RWPE2 (cell line): ENCODE data around the gene PAPPA2.
A peak's percentile ranks its signal among the peaks of the same experiment; 100 is the strongest.

Source experiments
- ATAC-seq: fragments of 200-7000 bp; cut with Tn5 transposase; 3 replicates; pipeline ENCODE4 v1.9.1; 2021; ENCODE audit warnings: low read depth
- DNase-seq: peaks from one replicate; pipeline ENCODE4 v3.0.0-alpha.2; 2020; ENCODE audit warnings: low spot score
- H3K27ac ChIP-seq: fragments of 450-650 bp; 2 replicates; pipeline ENCODE4 v1.5.1; 2017; ENCODE audit warnings: mild to moderate bottlenecking; ENCODE audit not compliant: poor library complexity, severe bottlenecking
- H3K27me3 ChIP-seq: fragments of 250-450 bp; sonication (Bioruptor Pico); 2 replicates; pipeline ENCODE4 v1.5.1; 2021; ENCODE audit warnings: mild to moderate bottlenecking, moderate library complexity; ENCODE audit not compliant: insufficient read depth, poor library complexity, severe bottlenecking
- H3K36me3 ChIP-seq: fragments of 250-450 bp; sonication (Bioruptor Pico); 2 replicates; pipeline ENCODE4 v1.5.1; 2020; ENCODE audit warnings: low read depth, mild to moderate bottlenecking, moderate library complexity
- H3K4me1 ChIP-seq: fragments of 250-450 bp; sonication (Bioruptor Pico); 2 replicates; pipeline ENCODE4 v1.5.1; 2021; ENCODE audit warnings: mild to moderate bottlenecking, moderate library complexity; ENCODE audit not compliant: insufficient read depth, poor library complexity, severe bottlenecking
- H3K4me3 ChIP-seq: fragments of 250-450 bp; sonication (Bioruptor Pico); 2 replicates; pipeline ENCODE4 v1.5.1; 2021; ENCODE audit warnings: mild to moderate bottlenecking, moderate library complexity; ENCODE audit not compliant: severe bottlenecking
- H3K9me3 ChIP-seq: fragments of 250-450 bp; sonication (Bioruptor Pico); 2 replicates; pipeline ENCODE4 v1.5.1; 2021; ENCODE audit warnings: mild to moderate bottlenecking, moderate library complexity; ENCODE audit not compliant: severe bottlenecking
- TF ChIP-seq, protein P1 (sequence below): fragments of 450-650 bp; IDR thresholded peaks from one replicate; pipeline ENCODE4 v1.5.1; 2017; ENCODE audit warnings: mild to moderate bottlenecking, moderate library complexity; ENCODE audit not compliant: poor library complexity, severe bottlenecking

The PAPPA2 gene

GRCh38 chr1:176843352-176844297 lies 380.6 kb downstream of the PAPPA2 start:
- Histone ChIP-seq H3K36me3 (no peaks in the 10 kb centered on the region), H3K9me3 (no peaks in the 10 kb centered on the region), H3K27me3 (no peaks in the 10 kb centered on the region), H3K27ac (no peak overlapping the region), H3K4me3 (no peak overlapping the region), H3K4me1 (no peaks in the 10 kb centered on the region)
- ATAC-seq (no peak), DNase-seq (no peak)
- TF ChIP-seq, protein P1, sequence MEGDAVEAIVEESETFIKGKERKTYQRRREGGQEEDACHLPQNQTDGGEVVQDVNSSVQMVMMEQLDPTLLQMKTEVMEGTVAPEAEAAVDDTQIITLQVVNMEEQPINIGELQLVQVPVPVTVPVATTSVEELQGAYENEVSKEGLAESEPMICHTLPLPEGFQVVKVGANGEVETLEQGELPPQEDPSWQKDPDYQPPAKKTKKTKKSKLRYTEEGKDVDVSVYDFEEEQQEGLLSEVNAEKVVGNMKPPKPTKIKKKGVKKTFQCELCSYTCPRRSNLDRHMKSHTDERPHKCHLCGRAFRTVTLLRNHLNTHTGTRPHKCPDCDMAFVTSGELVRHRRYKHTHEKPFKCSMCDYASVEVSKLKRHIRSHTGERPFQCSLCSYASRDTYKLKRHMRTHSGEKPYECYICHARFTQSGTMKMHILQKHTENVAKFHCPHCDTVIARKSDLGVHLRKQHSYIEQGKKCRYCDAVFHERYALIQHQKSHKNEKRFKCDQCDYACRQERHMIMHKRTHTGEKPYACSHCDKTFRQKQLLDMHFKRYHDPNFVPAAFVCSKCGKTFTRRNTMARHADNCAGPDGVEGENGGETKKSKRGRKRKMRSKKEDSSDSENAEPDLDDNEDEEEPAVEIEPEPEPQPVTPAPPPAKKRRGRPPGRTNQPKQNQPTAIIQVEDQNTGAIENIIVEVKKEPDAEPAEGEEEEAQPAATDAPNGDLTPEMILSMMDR, result peak; percentile 66

GRCh38 chr1:176847052-176847451 lies 384.1 kb downstream of the PAPPA2 start:
- no peaks in the 10 kb centered on the region for H3K4me1 ChIP-seq
- H3K36me3 ChIP-seq, result no peaks in the 10 kb centered on the region
- ATAC-seq, result no peak
- H3K4me3 ChIP-seq, result no peak overlapping the region
- TF ChIP-seq, protein P1, result no peak
- H3K27ac ChIP-seq, result no peak overlapping the region
- DNase-seq, result no peak
- H3K27me3 ChIP-seq, result no peaks in the 10 kb centered on the region
- H3K9me3 ChIP-seq, result no peaks in the 10 kb centered on the region

DNA sequence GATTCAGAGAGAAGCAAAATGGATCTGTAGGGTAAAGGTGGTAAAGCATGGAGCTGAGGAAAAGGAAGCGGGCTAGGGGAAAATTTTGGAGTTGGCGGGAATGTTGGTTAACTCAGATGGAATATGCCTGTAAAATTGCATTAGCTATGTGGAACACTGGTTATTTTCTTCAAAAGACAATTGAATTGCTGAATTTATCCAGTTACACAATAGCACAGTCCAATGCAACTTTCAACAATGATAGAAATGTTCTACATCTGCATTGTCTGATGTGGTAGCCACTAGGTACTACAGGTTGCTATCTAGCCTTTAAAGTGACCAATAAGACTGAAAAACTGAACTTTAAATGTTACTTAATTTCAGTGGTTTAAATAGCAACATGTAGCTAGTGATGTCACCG lies 386.3 kb downstream of the PAPPA2 start:
- no peak for DNase-seq
- Histone ChIP-seq H3K4me3 (no peak overlapping the region), H3K27me3 (no peaks in the 10 kb centered on the region), H3K9me3 (no peaks in the 10 kb centered on the region), H3K36me3 (no peaks in the 10 kb centered on the region), H3K27ac (no peak overlapping the region), H3K4me1 (no peaks in the 10 kb centered on the region)
- no peak for ATAC-seq
- TF ChIP-seq, protein P1, result no peak

DNA sequence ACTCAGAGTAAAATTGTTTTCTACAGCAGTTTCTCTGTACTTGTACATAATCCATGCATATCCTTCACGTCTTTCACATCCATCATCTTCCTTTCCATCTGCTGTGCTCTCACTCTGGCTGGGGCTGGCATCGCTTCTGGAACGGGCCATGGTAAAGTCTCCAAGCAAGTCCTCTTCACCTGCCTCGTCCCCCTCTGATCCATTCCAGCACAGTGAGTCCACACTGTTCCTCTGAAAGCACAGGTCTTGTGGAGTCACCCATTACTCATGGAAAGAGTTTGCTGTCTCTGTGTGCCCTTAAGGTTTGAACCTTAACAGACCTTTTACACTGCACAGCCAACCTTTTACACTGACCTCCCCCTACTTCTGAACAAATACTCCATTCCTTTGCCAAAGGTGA lies 387.9 kb downstream of the PAPPA2 start:
- Histone ChIP-seq H3K4me3 (no peak overlapping the region), H3K36me3 (no peaks in the 10 kb centered on the region), H3K9me3 (no peaks in the 10 kb centered on the region), H3K27me3 (no peaks in the 10 kb centered on the region), H3K4me1 (no peaks in the 10 kb centered on the region), H3K27ac (no peak overlapping the region)
- ATAC-seq (no peak), DNase-seq (no peak)
- TF ChIP-seq, protein P1, result no peak

DNA sequence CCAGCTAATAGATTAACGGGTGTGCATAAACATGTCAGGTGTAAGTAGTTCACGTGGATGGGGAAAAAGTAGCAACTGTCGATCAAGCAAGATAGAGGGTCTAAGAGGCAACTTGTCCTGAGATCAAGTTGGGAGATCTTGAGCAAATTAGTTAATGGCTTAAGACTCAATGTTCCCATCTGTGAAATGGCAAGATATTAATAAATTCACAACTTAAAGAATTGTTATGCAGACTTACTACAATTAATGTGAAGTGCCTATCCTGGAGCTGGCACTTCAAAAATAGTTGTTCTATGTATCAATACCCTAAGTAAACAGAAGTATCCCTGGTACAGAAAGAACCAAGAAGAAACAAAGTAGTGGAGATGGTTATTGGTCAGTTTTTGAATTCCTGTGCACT lies 389.1 kb downstream of the PAPPA2 start:
- DNase-seq, result no peak
- Histone ChIP-seq H3K27ac (no peak overlapping the region), H3K27me3 (no peaks in the 10 kb centered on the region), H3K36me3 (no peaks in the 10 kb centered on the region), H3K4me1 (no peaks in the 10 kb centered on the region), H3K4me3 (no peak overlapping the region), H3K9me3 (no peaks in the 10 kb centered on the region)
- ATAC-seq, result no peak
- TF ChIP-seq, protein P1, result no peak
